H1 (cell line): ENCODE measurements around the gene RUVBL1. TPM values are rescaled to one million over a fixed set of nuclear protein-coding genes. Genes with fewer than 3 reads are reported as not detected.

Source experiments
- BCL11A ChIP-seq, 2 experiments: IDR thresholded peaks; one replicate each; pipeline ENCODE4 v1.6.1; 2011; ENCODE audit warnings: low read depth in 2 of 2, low read length in 2 of 2, mild to moderate bottlenecking in 2 of 2
- CBX5 ChIP-seq: fragments of 300-800, 300-1000 bp; sonication (generic); IDR thresholded peaks from 2 replicates; pipeline ENCODE4 v1.7.1; 2016; ENCODE audit warnings: antibody characterized with exemption, low read length, low read depth
- GTF2F1 ChIP-seq: IDR thresholded peaks from 2 replicates; pipeline ENCODE4 v1.6.1; 2012; ENCODE audit warnings: low read depth, low read length, improper control_type of control experiment, borderline replicate concordance
- KDM1A ChIP-seq: fragments of 200-600, 300-600 bp; sonication (generic); IDR thresholded peaks from 2 replicates; pipeline ENCODE4 v1.7.1; 2016; ENCODE audit warnings: mild to moderate bottlenecking, low read length, borderline replicate concordance
- USF2 ChIP-seq: IDR thresholded peaks from 2 replicates; pipeline ENCODE4 v1.6.1; 2011; ENCODE audit warnings: low read length, improper control_type of control experiment
- polyA plus RNA-seq, 7 experiments: library from polyadenylated mRNA; depleted of rRNA in 3 of 7; stranded (reverse) in 5 of 7; unstranded in 2 of 7; fragments of >200 nt in 5 of 7; fragments of 200-250 nt in 2 of 7; gene quantifications; 1 replicate in 5 of 7; 2 replicates in 1 of 7; 4 replicates in 1 of 7; pipeline versions ENCODE4 v1.2.1 to v1.2.3, GENCODE V29; 2011 to 2013; ENCODE audit warnings: missing spikeins in 2 of 7, mixed read lengths in 2 of 7
- total RNA-seq: library from RNA; stranded (reverse); fragmentation: NEBNext Ultra II Directional; extraction: Animal tissue kit (Norgen Biotek cat#: 25700); gene quantifications from 2 replicates; pipeline ENCODE4 v1.2.1, GENCODE V29; 2021
- TF ChIP-seq, protein P1 (sequence below), 3 experiments: IDR thresholded peaks; 1 replicate in 2 of 3; 2 replicates in 1 of 3; pipeline versions ENCODE4 v1.5.1 to v1.6.1; 2011; ENCODE audit warnings: low read length in 3 of 3, mild to moderate bottlenecking in 3 of 3, inconsistent platforms in 2 of 3, low read depth in 1 of 3, moderate library complexity in 1 of 3; ENCODE audit not compliant: insufficient read depth in 1 of 3; ENCODE audit errors: control extremely low read depth in 1 of 3

Gene RUVBL1
- total and polyA plus RNA-seq, 2 of the 8 experiments (the other 6 are each of a cell fraction or from before 2014, with no cell fraction given): 112 to 135 TPM

DNA sequence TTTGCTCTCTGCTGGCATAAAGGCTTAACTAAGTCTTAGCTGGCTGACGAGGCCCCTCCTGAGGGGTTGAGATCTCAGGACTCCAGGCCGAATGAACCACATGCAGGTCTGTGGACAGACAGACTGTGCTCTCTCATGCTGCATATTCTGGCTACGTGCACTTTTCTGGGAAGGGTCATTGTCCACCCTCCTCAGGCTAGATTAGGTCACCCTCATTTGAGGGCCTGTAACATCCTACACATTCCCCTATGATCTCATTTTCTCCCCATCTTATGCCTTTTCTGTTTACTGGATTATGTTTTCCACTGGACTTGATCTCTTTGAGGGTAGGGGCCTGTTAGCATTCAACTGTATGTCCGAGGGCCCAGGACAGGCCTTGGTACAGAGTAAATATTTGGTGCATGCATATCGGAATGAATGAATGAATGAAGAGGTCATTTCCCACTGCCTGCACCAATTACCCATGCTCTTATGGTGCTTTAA is 43.4 kb upstream of the RUVBL1 start (continued):
- TF ChIP-seq GTF2F1 (no peak), KDM1A (no peak), USF2 (no peak), CBX5 (no peak), BCL11A (IDR thresholded peaks at IDR 0.05; ENCODE audit: low read depth in 2 of 2, low read length in 2 of 2) (no peak)
- TF ChIP-seq, protein P1, sequence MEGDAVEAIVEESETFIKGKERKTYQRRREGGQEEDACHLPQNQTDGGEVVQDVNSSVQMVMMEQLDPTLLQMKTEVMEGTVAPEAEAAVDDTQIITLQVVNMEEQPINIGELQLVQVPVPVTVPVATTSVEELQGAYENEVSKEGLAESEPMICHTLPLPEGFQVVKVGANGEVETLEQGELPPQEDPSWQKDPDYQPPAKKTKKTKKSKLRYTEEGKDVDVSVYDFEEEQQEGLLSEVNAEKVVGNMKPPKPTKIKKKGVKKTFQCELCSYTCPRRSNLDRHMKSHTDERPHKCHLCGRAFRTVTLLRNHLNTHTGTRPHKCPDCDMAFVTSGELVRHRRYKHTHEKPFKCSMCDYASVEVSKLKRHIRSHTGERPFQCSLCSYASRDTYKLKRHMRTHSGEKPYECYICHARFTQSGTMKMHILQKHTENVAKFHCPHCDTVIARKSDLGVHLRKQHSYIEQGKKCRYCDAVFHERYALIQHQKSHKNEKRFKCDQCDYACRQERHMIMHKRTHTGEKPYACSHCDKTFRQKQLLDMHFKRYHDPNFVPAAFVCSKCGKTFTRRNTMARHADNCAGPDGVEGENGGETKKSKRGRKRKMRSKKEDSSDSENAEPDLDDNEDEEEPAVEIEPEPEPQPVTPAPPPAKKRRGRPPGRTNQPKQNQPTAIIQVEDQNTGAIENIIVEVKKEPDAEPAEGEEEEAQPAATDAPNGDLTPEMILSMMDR (IDR thresholded peaks at IDR 0.05; ENCODE audit: control extremely low read depth in 1 of 3, insufficient read depth in 1 of 3, low read depth in 1 of 3, low read length in 3 of 3): no peak
